Endometrial microvascular endothelial cells (primary cell): ENCODE results near the gene HES2. TPM values are rescaled to one million over a fixed set of nuclear protein-coding genes. Genes with fewer than 3 reads are reported as not detected.
"Not testable (repeated sequence)": the region's sequence is repeated elsewhere in the genome, so short reads cannot be mapped to it uniquely, and the experiment has no call there.

Source experiments
- in situ Hi-C: cut with HindIII; loops from 2 replicates; pipeline ENCODE4 v1.10.0; 2017; ENCODE audit warnings: low sequenced_read_pairs, low pct_unique_long_range_greater_than_20kb; ENCODE audit errors: inconsistent ontology term
- total RNA-seq: library from RNA; depleted of rRNA; stranded (reverse); fragments of >200 nt; gene quantifications from one replicate; pipeline ENCODE4 v1.2.3, GENCODE V29; 2015; ENCODE audit errors: inconsistent ontology term

HES2 gene
- total RNA-seq, 1 donor from 2014 or later, result 31.5 TPM

DNA sequence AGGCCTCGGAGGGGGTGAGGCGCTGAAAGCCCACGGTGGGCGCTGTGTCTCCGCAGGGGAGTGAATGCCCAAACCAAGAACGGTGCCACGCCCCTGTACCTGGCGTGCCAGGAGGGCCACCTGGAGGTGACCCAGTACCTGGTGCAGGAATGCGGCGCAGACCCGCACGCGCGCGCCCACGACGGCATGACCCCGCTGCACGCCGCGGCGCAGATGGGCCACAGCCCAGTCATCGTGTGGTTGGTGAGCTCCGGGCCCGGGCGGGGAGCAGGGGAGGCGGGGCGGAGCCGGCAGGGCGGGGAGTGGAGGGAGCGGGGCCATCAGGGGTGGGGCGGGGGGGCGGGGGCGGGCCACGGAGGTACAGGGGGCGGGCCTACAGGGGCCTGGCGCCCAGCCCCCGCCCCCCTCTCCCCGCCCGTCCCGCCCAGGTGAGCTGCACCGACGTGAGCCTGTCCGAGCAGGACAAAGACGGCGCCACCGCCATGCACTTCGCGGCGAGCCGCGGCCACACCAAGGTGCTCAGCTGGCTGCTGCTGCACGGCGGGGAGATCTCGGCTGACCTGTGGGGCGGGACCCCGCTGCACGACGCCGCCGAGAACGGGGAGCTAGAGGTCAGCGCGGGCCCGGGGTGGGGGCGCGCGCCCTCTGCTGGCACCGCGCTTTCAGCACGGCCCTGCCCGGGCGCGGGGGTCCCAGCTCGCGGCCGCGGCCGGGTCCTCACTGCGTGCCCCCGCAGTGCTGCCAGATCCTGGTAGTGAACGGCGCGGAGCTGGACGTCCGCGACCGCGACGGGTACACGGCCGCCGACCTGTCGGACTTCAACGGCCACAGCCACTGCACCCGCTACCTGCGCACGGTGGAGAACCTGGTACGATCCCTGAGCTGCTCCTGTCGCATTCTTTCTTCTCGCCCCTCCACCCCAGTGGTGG is 20.7 kb upstream of the HES2 start:
- in situ Hi-C loops, result no loop called here

DNA sequence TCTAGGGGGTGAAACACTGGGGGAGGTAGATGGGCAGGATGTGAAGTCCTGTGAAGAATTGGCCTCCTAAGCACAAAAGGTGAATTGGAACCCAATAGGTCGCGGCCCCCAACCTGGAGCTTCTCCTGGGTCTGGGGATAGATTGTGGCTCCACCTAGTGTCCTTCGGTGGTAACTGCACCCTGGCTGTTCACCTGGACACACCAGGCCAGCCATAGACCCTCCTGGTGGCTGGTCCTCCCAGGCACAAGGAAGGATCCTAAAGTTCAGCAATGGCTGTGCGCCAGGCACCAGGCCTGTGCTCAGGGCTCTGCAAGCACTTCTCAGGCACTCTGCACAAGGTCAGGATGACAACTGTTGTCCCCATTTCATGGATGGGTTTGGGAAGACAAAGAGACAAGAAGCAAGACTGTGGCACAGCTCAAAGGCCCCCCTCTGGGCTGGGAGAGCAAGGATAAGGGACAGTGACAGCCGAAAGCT is 18.4 kb upstream of the HES2 start:
- in situ Hi-C loops, result no loop called here

DNA sequence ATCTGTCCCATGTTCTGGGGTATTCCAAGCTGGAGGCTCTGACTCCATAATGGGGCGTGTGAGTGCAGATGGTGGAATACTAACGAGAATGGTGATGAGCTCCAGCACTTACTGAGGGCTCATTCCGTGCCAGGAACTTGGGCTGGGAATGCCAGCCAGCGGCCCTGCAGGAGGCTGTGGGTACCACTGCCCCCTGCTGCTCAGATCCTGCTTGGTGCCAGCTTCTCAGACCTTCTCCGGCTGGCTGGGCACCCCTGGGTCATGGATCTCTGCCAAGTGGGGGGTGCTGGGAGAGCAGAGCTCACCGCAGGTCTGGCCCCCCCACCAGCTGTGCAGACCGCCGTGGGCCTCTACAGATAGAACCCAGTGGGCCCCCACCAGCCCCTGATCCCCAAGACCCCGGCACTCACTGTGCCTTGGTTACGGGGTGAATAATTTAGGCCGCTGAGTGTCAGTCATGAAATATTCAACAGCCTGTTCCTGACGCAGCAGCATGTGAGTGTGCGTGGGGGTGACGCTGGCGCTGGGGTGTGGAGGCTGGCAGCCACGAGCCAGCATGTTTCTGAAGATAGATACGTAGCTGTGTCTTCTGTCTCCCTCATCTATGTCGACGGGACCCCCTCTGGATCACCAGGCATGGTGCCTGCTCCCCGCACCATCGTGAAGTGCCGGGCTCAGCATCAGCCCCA is 17.4 kb upstream of the HES2 start:
- in situ Hi-C loops, result not testable (repeated sequence)

DNA sequence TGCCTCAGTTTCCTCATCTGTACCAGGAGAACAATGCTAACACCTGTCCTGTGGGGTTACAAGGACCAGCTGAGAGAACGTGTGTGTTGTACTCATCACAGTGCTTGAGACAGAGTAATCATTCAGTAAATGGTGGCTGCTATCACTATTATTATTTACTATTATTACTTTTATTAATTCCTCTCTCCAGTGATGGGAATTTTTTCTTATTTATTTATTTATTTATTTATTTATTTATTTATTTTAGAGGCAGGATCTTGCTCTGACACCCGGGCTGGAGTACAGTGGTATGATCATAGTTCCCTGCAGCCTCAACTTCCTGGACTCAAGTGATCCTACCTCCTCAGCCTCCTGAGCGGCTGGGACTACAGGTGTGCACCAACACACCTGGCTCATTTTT is 16.6 kb upstream of the HES2 start:
- in situ Hi-C loops, result not testable (repeated sequence)

DNA sequence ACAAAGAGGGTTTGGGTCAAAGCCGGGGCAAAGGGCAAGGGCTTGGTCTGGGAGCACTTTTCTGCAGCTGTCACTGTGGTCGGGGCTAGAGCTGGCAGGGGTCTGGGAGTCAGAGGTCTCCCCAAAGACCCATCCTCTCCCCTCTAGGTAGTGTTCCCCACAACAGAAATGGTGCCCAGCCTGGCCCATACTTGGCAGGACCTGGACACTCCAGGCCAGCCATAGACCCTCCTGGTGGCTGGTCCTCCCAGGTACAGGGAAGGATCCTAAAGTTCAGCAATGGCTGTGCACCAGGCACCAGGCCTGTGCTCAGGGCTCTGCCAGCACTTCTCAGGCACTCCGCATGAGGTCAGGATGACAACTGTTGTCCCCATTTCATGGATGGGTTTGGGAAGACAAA is 15.8 kb upstream of the HES2 start:
- in situ Hi-C loops, result no loop called here

DNA sequence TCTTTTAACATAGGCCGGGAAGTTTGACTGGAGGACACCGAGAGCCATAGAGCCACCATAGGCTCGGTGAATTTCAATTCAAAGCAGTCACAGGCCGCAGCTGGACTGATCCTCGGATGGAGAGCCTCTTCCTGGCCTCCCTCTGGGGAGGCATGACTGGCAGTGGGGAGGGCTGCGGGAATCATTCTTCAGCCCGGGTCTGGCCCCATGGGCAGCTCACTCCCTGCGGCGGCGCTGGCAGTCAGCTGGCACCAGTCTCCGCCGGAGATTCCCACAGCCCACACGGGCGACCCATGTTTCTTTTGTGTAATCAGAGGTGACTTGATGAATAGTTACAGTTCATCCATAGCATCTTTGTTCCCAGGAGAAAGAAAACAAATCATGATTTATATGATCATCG is 15.4 kb upstream of the HES2 start:
- in situ Hi-C loops, result no loop called here

DNA sequence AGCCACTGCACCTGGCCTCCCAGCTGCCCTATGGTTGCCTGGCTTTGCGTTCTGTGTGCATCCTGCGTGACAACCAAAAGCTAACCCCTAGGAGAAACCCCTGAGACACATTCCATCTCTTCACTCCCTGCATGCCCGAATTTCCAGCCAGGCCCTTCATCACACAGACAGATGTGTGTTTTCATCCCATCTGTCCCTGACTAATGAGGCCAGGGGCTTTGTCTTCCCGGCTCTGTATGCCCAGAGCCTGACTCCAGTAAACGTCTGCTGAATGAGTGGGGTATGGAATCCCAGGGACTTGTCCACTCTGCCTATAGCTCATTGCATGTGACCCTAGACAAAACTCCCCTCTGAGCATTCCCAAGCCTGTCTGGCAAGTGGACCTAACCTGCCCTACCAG is 14.5 kb upstream of the HES2 start:
- in situ Hi-C loops, result no loop called here

DNA sequence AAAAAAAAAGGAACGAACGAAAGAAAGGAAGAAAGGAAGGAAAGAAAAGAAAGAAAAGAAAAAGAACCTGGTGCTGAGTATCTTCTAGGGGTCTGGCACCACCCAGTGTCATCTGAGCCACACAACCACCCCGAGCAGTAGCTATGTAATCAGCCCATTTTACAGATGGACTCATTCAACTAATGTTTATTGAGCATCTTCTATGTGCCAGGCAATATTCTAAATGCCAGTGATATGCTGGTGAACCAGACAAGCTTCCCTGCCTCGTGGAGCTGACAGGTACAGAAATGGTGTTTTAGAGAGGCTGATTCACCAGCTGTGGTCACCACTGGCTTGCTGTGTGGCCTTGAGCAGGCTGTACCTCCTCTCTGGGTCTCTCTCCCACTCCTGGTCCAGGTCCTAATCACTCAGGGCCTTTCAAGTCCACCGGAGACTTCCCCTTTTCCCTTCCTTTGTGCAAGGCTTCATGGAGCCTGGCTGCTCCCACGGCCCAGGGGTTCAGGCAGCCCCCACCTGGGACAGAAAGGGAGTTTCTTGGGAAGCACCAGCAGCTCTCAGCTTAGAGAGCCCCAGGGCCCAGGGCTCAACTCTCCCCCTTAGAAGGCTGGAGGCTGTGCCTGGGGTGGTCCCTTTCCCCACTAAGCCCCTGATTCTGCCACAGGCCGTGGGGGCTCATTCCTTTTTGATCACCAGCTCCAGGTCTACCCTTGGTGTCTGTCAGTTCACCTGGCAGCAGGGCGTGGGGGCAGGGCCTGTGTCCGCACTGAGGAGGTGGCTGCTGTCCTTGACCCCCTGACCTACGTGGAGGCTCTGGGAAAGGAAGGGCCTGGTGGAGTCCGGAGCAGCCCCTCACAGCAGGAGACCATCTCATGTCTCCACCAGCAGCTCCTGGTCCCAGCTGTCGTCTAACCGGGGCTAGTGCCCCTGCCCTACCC is 12.2 kb upstream of the HES2 start:
- in situ Hi-C loops, result not testable (repeated sequence)

DNA sequence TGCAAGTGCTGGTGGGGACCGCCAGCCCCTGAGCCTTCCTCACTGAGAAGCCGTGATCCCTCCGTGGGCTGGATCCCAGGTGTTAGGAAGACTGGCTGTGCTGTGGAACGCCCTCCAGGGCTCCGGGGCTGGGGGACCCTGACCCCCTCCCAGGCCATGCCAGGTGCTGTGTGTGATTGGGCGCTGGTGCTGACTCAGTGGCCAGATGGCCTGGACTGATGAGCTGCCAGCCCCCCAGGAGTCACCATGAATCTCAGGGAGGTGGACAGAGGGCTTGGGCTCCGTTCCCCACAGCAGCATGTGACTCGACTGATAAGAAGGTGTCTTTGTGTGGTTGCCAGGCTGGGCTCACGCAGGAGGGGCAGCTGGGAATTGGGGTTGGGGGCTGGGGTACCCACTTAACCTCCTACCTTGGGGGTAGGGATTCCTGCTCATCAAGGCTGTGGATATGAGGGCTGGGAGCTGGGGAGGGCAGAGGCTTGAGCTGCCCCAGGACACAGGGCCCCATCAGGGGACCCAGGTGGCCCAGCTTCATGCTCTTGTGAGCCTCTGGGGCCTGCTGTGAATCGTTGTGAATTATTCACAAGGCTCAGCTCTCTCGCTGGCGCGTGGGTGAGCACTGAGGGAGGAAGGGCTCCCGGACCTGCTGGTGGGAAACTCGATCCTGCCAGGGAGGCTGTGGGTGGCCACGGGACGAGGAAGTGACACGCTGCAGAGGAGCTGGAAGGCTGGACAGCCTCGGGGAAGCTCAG is 10.1 kb upstream of the HES2 start:
- in situ Hi-C loops, result not testable (repeated sequence)

DNA sequence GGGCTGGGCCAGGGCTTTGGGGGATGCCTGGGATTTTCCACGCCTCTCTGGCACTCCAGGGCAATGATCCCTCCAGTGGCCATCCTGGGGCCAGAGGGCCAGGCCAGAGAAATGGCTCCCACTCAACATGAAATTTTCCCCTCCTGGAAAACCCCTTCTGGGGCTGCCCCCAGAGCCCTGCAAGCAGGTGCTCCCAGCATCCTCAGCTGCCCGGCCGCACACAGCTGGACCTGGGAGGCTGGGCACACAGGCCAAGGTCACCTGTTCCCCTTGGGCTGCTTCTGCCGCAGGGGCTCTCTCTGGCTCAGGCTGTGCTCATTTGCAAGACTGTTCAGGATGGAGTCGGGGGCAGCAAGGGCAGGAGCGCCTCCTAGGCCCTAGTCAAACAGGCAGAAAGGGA is 8.7 kb upstream of the HES2 start:
- in situ Hi-C loops, result not testable (repeated sequence)

DNA sequence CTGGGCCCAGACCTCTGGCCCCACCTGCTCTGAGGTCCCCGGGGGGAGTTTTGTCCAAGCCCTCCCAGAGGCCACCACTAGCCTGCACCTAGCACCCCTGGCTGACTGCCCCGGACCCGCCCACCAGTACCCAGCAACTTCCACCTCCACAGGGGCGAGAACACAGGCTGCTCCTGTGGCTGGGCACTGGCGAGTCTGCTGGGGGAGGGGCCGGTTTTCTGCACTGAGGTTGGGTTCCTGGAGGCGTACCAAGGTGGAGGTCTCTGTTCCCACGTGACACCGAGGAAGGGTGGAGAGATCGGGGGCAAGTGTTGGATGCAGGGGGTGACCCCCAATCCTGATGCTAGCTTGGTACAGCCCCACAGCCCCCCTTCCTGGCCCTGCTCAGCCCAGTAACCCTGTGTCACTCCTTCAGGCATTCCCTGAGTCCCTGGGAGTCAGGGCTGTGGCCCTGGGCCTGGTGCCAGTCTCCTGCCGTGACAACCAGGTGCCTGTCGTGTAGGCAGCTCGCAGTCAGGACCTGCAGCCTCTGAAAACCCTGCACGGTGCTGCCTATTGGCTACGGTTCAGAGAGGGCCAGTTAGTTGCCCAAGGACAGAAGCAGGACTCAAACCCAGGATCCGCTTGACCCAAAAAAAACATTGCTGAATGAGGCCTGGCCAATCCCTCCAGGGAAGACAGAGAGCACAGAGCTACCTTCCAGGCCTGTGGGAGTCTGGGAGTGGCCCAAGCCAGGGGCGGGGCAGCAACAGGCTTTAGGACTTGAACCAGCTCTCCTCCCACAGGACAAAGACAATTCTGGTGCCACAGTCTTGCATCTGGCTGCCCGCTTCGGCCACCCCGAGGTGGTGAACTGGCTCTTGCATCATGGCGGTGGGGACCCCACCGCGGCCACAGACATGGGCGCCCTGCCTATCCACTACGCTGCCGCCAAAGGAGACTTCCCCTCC is 8.0 kb upstream of the HES2 start:
- in situ Hi-C loops, result no loop called here

DNA sequence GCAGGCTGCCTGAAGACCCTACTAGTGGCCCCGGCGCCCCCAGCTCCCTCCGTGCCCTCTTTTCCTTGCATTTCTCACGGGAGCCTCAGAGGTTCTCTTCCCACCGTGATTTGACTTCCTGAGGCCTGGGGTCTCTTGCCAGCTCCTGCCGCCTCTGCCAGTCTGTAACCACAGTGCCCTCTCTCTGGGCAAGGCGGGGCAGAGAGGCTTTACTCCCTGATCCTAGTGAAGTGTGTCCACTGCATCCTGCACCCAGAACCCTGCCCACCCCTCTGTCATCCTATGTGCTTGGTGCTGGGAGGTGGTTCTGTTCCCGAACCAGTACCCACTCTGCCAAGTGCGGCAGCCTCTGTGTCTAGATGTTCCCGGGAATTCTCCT is 7.2 kb upstream of the HES2 start:
- in situ Hi-C loops, result no loop called here

DNA sequence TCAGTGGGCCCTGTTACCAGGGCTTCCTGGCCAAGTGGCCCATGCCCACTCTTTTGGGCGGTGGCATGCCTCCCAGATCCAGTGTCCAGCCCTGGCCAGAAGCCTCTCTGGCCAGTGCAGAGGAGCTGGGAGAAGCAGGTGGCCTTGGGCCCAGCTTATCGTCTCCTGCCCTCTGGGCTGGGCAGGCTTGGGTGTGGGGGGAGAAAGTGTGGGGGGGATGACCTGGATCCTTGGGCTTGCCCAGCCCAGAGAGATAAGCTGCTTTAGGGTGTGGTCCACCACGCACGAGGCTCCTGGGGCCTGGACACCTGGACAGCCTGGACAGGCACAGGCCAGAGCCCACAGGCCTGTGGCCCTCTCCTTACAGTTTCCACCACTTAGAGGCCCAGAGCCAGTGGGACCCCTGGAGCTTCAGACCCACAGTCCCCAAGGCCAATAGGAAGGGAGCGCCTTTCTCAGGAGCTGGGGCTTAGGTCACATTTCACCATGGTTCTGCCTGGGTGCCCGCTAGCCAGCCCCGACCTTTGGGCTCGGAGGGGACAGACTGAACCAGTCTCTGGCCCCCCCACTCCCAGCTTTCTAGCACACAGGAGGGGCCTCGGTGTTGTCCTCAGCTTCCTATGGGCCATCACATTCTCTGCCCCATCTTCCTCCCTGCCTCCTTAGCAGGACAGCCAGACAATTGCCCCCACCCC is 6.7 kb upstream of the HES2 start:
- in situ Hi-C loops, result no loop called here

DNA sequence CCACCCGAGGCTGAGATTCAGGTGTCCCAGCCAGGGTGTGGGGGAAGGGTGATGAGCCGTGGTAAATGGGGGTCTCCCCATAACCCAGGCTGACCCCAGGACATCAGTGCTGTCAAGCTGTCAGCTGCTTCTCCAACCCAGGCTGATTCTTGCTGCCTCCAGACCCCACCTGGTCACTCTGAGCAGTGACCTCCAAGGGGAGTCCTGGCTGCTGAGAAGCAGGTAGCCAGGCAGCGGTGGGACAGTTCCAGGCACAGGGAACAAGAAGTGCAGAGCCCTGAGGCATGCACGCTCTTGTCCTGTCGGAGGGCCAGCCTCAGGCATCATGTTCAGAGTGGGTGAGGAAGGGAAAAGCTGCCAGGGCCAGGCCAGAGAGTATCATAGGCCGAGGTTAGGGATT is 5.9 kb upstream of the HES2 start:
- in situ Hi-C loops, result no loop called here

DNA sequence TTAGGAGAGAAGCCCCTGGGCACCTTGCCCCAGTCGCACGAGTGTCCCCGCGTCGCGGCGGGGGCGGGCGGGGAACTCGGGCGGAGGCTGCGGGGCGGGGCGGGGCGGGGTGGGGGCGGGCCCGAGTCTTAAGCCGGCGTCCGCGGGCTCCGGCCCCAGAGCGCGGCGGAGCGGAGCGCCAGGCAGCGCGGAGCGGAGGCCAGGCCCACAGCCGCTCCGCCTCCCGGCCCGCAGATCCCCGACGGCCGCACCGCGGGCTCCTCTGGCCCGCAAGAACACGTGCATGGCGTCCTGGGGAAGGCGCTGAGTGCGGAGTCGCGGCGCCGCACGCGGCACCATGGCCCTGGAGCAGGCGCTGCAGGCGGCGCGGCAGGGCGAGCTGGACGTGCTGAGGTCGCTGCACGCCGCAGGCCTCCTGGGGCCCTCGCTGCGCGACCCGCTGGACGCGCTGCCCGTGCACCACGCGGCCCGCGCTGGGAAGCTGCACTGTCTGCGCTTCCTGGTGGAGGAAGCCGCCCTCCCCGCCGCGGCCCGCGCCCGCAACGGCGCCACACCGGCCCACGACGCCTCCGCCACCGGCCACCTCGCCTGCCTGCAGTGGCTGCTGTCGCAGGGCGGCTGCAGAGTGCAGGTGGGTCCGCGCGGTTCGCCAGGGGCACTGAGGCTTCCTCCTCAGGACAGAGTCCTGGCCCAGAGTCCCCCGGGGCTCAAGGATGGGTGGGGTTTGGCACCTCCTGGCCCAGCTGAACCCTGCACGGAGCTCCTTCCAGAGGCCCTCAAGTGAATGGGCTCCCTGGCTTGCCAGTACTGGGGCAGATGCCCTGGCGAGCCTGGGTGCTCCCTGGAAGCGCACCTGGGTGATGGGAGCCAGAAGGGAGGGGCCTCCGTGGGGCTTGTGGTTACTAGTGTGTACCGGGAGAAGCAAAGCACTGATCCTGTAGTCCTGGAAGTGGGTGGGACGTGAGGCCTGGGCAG is 5.2 kb upstream of the HES2 start, which contains the start of gene ESPN:
TSS of gene ESPN (plus strand) at position 158 of the 975 bp plus-strand sequence. CDS start at position 338, 180 bp downstream.
- in situ Hi-C loops, result no loop called here
